Bronchial epithelial cell (primary cell): ENCODE measurements around the gene DHRS13. TPM values are rescaled to one million over a fixed set of nuclear protein-coding genes. Genes with fewer than 3 reads are reported as not detected.
A peak's percentile ranks its signal among the peaks of the same experiment; 100 is the strongest.
"Not testable (repeated sequence)": the region's sequence is repeated elsewhere in the genome, so short reads cannot be mapped to it uniquely, and the experiment has no call there.

Source experiments
- DNase-seq: peaks from one replicate; pipeline ENCODE4 v3.0.0-alpha.2; 2010; ENCODE audit warnings: low read depth
- FAIRE-seq: peaks from 2 replicates; lab custom pipeline; 2011; peaks lifted over from hg19 to GRCh38; lab: Jason Lieb, UNC
- H3K27me3 ChIP-seq: 2 replicates; pipeline ENCODE4 v1.5.1; 2011; ENCODE audit warnings: low read length; ENCODE audit not compliant: control insufficient read depth, insufficient read depth
- H3K36me3 ChIP-seq: 2 replicates; pipeline ENCODE4 v1.5.1; 2011; ENCODE audit warnings: low read length; ENCODE audit not compliant: control insufficient read depth, insufficient read depth
- H3K4me3 ChIP-seq: 2 replicates; pipeline ENCODE4 v1.5.1; 2011; ENCODE audit warnings: mild to moderate bottlenecking, low read depth, low read length, control low read depth
- total RNA-seq: library from RNA; depleted of rRNA; stranded (reverse); fragments of >200 nt; gene quantifications from 2 replicates; pipeline ENCODE4 v1.2.1, GENCODE V29; 2014
- TF ChIP-seq, protein P1 (sequence below): IDR thresholded peaks from 2 replicates; pipeline ENCODE4 v1.5.1; 2011; ENCODE audit warnings: mild to moderate bottlenecking, moderate library complexity, low read length, control low read depth, inconsistent platforms; ENCODE audit not compliant: insufficient read depth, severe bottlenecking

DHRS13 gene
- total RNA-seq, 1 donor from 2014 or later = 11.3 TPM

DNA sequence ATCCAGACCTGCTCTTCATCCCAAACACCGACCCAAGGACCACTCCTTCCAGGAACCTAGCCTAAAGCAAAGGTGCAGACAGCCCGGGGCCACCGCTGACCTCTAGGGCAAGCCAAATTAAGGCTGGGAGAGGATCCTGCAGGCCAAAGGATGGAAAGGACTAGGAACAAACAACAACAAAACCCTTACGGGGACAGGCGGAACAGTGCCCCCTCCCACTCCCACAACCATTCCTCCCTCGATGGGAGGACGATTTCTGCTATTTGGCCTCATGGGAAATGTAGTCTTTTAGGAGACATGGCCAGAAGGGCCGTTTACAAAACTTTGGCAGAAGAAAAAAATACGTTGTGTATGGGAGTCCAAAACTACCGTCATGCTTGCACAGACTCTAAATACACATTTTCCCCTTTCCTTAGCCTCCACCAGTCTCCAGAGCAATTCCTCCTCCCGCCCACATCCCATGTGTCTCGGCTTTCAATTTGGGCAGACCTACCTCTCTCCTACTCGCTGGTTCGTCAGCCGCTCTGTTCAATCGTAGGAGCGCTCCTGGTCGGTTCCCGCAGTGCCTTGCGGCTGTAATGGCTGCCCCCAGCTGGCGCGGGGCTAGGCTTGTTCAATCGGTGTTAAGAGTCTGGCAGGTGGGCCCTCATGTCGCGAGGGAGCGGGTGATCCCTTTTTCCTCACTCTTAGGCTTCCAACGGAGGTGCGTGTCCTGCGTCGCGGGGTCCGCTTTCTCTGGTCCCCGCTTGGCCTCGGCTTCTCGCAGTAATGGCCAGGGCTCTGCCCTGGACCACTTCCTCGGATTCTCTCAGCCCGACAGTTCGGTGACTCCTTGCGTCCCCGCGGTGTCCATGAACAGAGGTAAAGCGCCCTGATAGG is 48.2 kb downstream of the DHRS13 start, which contains the start of gene ERAL1:
Gene ERAL1, plus strand, starts transcription at position 560 of the 879 bp plus-strand sequence. Its CDS starts 19 bp downstream, at position 579.
- Histone ChIP-seq H3K27me3 (no peaks in the 10 kb centered on the region), H3K36me3 (peaks cover 13% of the 10 kb centered on the region), H3K4me3 (peak within 1 kb of the TSS; percentile 65)
- TF ChIP-seq, protein P1, sequence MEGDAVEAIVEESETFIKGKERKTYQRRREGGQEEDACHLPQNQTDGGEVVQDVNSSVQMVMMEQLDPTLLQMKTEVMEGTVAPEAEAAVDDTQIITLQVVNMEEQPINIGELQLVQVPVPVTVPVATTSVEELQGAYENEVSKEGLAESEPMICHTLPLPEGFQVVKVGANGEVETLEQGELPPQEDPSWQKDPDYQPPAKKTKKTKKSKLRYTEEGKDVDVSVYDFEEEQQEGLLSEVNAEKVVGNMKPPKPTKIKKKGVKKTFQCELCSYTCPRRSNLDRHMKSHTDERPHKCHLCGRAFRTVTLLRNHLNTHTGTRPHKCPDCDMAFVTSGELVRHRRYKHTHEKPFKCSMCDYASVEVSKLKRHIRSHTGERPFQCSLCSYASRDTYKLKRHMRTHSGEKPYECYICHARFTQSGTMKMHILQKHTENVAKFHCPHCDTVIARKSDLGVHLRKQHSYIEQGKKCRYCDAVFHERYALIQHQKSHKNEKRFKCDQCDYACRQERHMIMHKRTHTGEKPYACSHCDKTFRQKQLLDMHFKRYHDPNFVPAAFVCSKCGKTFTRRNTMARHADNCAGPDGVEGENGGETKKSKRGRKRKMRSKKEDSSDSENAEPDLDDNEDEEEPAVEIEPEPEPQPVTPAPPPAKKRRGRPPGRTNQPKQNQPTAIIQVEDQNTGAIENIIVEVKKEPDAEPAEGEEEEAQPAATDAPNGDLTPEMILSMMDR = peak; percentile 13
- FAIRE-seq = no peak
- peak; percentile 84 for DNase-seq

DNA sequence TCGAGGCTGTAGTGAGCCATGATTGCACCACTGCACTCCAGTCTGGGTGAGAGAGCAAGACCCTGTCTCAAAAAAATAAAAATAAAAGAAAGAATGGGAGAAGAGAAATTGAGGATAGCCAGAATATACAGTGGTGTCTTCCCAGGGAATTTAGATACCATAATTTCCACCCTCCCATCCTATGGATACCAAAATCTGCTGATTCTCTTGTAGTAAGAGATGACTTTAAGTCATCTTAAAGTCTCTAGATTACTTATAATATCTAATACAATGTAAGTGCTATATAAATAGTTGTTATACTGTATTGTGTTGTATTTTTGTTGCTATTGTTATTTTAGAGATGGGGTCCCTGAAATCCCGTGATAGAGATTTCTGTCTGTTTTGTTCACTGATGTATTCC is 49.6 kb downstream of the DHRS13 start:
- DNase-seq (no peak), FAIRE-seq (no peak)
- no peaks in the 10 kb centered on the region for H3K27me3 ChIP-seq
- no peak overlapping the region for H3K4me3 ChIP-seq
- TF ChIP-seq, protein P1 = no peak
- H3K36me3 ChIP-seq = peaks cover 6% of the 10 kb centered on the region

- Histone ChIP-seq H3K36me3 (no peaks in the 10 kb centered on the region), H3K4me3 (no peak overlapping the region), H3K27me3 (no peaks in the 10 kb centered on the region)
- no peak for FAIRE-seq
- TF ChIP-seq, protein P1 = peak; percentile 11
- no peak for DNase-seq
These were observed 53.6 kb downstream of the DHRS13 start for GRCh38 chr17:28849281-28849680.

DNA sequence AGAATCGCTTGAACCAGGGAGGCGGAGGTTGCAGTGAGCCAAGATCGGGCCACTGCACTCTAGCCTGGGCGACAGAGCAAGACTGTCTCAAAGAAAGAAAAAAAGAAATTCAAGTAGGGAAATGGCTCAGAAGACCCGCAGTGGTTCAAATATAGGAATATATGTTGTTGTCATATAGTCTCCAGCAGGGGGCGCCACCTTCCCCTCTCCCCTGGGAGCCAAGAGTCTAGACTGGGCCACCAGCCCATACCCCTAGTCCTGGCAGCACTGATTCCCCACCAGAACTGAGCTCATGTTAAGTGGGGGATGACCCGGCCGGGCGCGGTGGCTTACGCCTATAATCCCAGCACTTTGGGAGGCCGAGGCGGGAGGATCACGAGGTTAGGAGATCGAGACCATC is 54.2 kb downstream of the DHRS13 start:
- H3K4me3 ChIP-seq, H3K36me3 ChIP-seq, H3K27me3 ChIP-seq, FAIRE-seq, DNase-seq: not testable (repeated sequence)
- TF ChIP-seq, protein P1 = peak; percentile 37

Other genes with a start within 250 kb of the DHRS13 start
- 50.8 and 70.4 TPM in 2 replicates for gene SDF2, start 241.2 kb downstream of the DHRS13 start, total RNA-seq
- gene SUPT6H, start 240.9 kb downstream of the DHRS13 start, total RNA-seq = 23.2 and 32.9 TPM in 2 replicates
- gene PROCA1, start 191.2 kb downstream of the DHRS13 start, total RNA-seq = 0.26 and 0.64 TPM in 2 replicates
- gene RAB34, start 185.2 kb downstream of the DHRS13 start, total RNA-seq = 42.5 and 68.7 TPM in 2 replicates
- 928 and 1,097 TPM in 2 replicates for gene RPL23A, start 183.1 kb downstream of the DHRS13 start, total RNA-seq
- 6.5 and 7.4 TPM in 2 replicates for gene TLCD1, start 176.8 kb downstream of the DHRS13 start, total RNA-seq
- 3.1 and 3.2 TPM in 2 replicates for gene NEK8, start 174.3 kb downstream of the DHRS13 start, total RNA-seq
- gene TRAF4, start 159.1 kb downstream of the DHRS13 start, total RNA-seq = 32.0 and 36.6 TPM in 2 replicates
- gene FAM222B, start 60.3 kb downstream of the DHRS13 start, total RNA-seq = 3.2 and 3.6 TPM in 2 replicates
- gene ERAL1, start 48.1 kb downstream of the DHRS13 start, total RNA-seq = 17.3 and 17.6 TPM in 2 replicates
- 24.5 TPM in 2 replicates for gene FLOT2, start 5.3 kb downstream of the DHRS13 start, total RNA-seq
- 5.4 and 7.1 TPM in 2 replicates for gene PHF12, start 48.4 kb upstream of the DHRS13 start, total RNA-seq
- not detected in 2 replicates for gene SEZ6, start 103.0 kb upstream of the DHRS13 start, total RNA-seq
- 0.26 and 1.4 TPM in 2 replicates for gene PIPOX, start 140.1 kb upstream of the DHRS13 start, total RNA-seq